CD8-positive, alpha-beta memory T cell (primary cell): ENCODE data around the gene CHRNB1. TPM values are rescaled to one million over a fixed set of nuclear protein-coding genes. Genes with fewer than 3 reads are reported as not detected.
"Not testable (repeated sequence)": the region's sequence is repeated elsewhere in the genome, so short reads cannot be mapped to it uniquely, and the experiment has no call there.

Experiments used
- CTCF ChIA-PET: fragments of 350-600 bp; sonication (Branson Sonifier 250); formaldehyde crosslinking; loops from one replicate; lab custom pipeline; 2021; ENCODE audit warnings: antibody characterized with exemption; lab: Charles Lee
- POLR2A ChIA-PET: fragments of 350-600 bp; sonication (Branson Sonifier 250); formaldehyde crosslinking; loops from one replicate; lab custom pipeline; 2021; ENCODE audit warnings: antibody characterized with exemption; lab: Charles Lee
- DNase-seq, 5 donors: peaks; one replicate each; pipeline versions ENCODE4 v3.0.0 to v3.0.0-alpha.2; 2020 to 2022; ENCODE audit warnings: mixed read lengths in 1 of 5
- H3K27ac ChIP-seq: one replicate; pipeline ENCODE4 v1.7.0; 2013; ENCODE audit warnings: low read depth, mild to moderate bottlenecking, low read length, moderate library complexity
- H3K27me3 ChIP-seq: 2 replicates; pipeline ENCODE4 v1.7.0; 2013; ENCODE audit warnings: low read length, mild to moderate bottlenecking; ENCODE audit not compliant: insufficient read depth, poor library complexity, severe bottlenecking
- H3K36me3 ChIP-seq: 2 replicates; pipeline ENCODE4 v1.7.0; 2013; ENCODE audit warnings: mild to moderate bottlenecking, low read length, moderate library complexity; ENCODE audit not compliant: insufficient read depth
- H3K4me1 ChIP-seq: 2 replicates; pipeline ENCODE4 v1.7.0; 2013; ENCODE audit warnings: mild to moderate bottlenecking, low read length, moderate library complexity; ENCODE audit not compliant: insufficient read depth
- H3K4me3 ChIP-seq: 2 replicates; pipeline ENCODE4 v1.7.0; 2013; ENCODE audit warnings: mild to moderate bottlenecking, low read length
- H3K9me3 ChIP-seq: 2 replicates; pipeline ENCODE4 v1.7.0; 2013; ENCODE audit warnings: mild to moderate bottlenecking, low read length
- H3K27ac Mint-ChIP-seq, 8 donors: one replicate each; pipeline ENCODE4 v1.8.0; 2020 to 2021; ENCODE audit warnings: mixed read lengths in 8 of 8, mild to moderate bottlenecking in 6 of 8, inconsistent platforms in 3 of 8, moderate library complexity in 3 of 8
- H3K27me3 Mint-ChIP-seq, 2 donors: one replicate each; pipeline ENCODE4 v1.8.0; 2020 to 2021; ENCODE audit warnings: mixed read lengths in 2 of 2, mild to moderate bottlenecking in 1 of 2, moderate library complexity in 1 of 2
- H3K36me3 Mint-ChIP-seq, 3 donors: one replicate each; pipeline ENCODE4 v1.8.0; 2020 to 2021; ENCODE audit warnings: mixed read lengths in 3 of 3, inconsistent platforms in 1 of 3, mild to moderate bottlenecking in 1 of 3
- H3K4me1 Mint-ChIP-seq, 3 donors: one replicate each; pipeline ENCODE4 v1.8.0; 2020 to 2021; ENCODE audit warnings: mixed read lengths in 3 of 3, inconsistent platforms in 1 of 3, mild to moderate bottlenecking in 1 of 3
- H3K4me3 Mint-ChIP-seq, 7 donors: one replicate each; pipeline ENCODE4 v1.8.0; 2020 to 2021; ENCODE audit warnings: mixed read lengths in 7 of 7, mild to moderate bottlenecking in 6 of 7, moderate library complexity in 4 of 7, inconsistent platforms in 2 of 7
- H3K9me3 Mint-ChIP-seq, 5 donors: one replicate each; pipeline ENCODE4 v1.8.0; 2020 to 2022; ENCODE audit warnings: mixed read lengths in 5 of 5, mild to moderate bottlenecking in 3 of 5, moderate library complexity in 2 of 5, inconsistent platforms in 1 of 5
- polyA plus RNA-seq: library from polyadenylated mRNA; unstranded; fragments of 300-500 nt; fragmentation: Illumina TruSeq; gene quantifications from one replicate; pipeline ENCODE4 v1.2.3, GENCODE V29; 2021
- total RNA-seq, 2 experiments: library from RNA; stranded (reverse); gene quantifications; one replicate each; pipeline ENCODE4 v1.2.3, GENCODE V29; 2021

Gene CHRNB1
- total and polyA plus RNA-seq, 3 experiments from 2014 or later = 6.0 to 24.7 (median 6.3) TPM

- POLR2A ChIA-PET = interaction anchor here (0.6 to 4.0 kb wide), 13 partner anchors 12 to 208 kb away, joined by 3 to 31 read pairs (median 4); partner anchors contain the start of genes CHRNB1, FGF11, MPDU1 and TMEM102
- no peaks in the 10 kb centered on the region for H3K9me3 ChIP-seq
- CTCF ChIA-PET = interaction anchor here (1.0 to 5.2 kb wide), 6 partner anchors 9 to 83 kb away, joined by 3 to 39 read pairs (median 4); partner anchors contain the start of gene SENP3
- no peaks in the 10 kb centered on the region for H3K9me3 Mint-ChIP-seq
- H3K36me3 ChIP-seq = no peaks in the 10 kb centered on the region
- peaks cover 0 to 27% (median 2%) of the 10 kb centered on the region in 3 donors for H3K36me3 Mint-ChIP-seq
- H3K4me3 Mint-ChIP-seq = peak overlapping the region; percentile 96 to 97 (median 96)
- peak overlapping the region; percentile 69 for H3K4me3 ChIP-seq
- H3K4me1 ChIP-seq = peaks cover 42% of the 10 kb centered on the region
- H3K27me3 ChIP-seq = no peaks in the 10 kb centered on the region
- peaks cover 0 to 2% of the 10 kb centered on the region in 2 donors for H3K27me3 Mint-ChIP-seq
- H3K4me1 Mint-ChIP-seq = peaks cover 54 to 83% (median 61%) of the 10 kb centered on the region in 3 donors
- peak overlapping the region; percentile 90 for H3K27ac ChIP-seq
- H3K27ac Mint-ChIP-seq = peak overlapping the region; percentile 93 to 99 (median 96)
- DNase-seq = peak; percentile 67 to 86 (median 73)
Measured at GRCh38 chr17:7478276-7479212, 33.7 kb downstream of the CHRNB1 start.

GRCh38 chr17:7479213-7480088, 34.6 kb downstream of the CHRNB1 start, which contains the start of gene ZBTB4:
ZBTB4 (minus strand) TSS chr17:7479631; CDS start chr17:7466801, 12,830 bp downstream.
- Histone ChIP-seq H3K27me3 (no peaks in the 10 kb centered on the region), H3K4me3 (peak within 1 kb of the TSS; percentile 90), H3K36me3 (no peaks in the 10 kb centered on the region), H3K27ac (peak within 1 kb of the TSS; percentile 90), H3K9me3 (no peaks in the 10 kb centered on the region), H3K4me1 (peaks cover 42% of the 10 kb centered on the region)
- Mint-ChIP-seq H3K4me1 (peaks cover 55 to 77% (median 64%) of the 10 kb centered on the region in 3 donors), H3K27ac (peak within 1 kb of the TSS; percentile 96 to 99 (median 98)), H3K4me3 (peak within 1 kb of the TSS; percentile 96 to 97 (median 96)), H3K36me3 (peaks cover 0 to 33% (median 2%) of the 10 kb centered on the region in 3 donors), H3K27me3 (peaks cover 0 to 7% of the 10 kb centered on the region in 2 donors), H3K9me3 (peaks cover 0 to 4% (median 0%) of the 10 kb centered on the region in 5 donors)
- ChIA-PET CTCF (interaction anchor here (0.8 to 5.2 kb wide), 9 partner anchors 10 to 122 kb away, joined by 3 to 39 read pairs (median 4); partner anchors contain the start of genes FGF11 and SENP3), POLR2A (interaction anchor here (0.5 to 4.0 kb wide), 17 partner anchors 12 to 240 kb away, joined by 3 to 31 read pairs (median 4); partner anchors contain the start of genes ACAP1, FGF11, GPS2 and MPDU1)
- DNase-seq = peak; percentile 63 to 81 (median 68)

DNA sequence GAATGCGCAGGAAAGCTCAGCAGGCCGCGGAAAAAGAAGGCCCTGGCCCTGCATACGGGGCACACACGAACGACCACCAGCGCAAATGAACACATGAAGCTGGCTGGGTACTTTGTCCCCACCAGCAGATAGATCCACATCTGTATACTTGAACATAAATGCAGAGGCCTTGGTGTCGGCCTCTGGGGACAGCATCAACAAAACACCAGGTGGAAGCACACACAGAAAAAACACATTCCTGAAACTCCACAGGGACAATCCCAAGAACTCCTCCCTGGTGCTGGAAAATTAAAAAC, 35.2 kb downstream of the CHRNB1 start:
- no peak for DNase-seq
- Mint-ChIP-seq H3K4me3 (peak overlapping the region; percentile 91 to 95 (median 93)), H3K27ac (peak overlapping the region; percentile 94 to 98 (median 97)), H3K27me3 (peaks cover 0 to 10% of the 10 kb centered on the region in 2 donors), H3K9me3 (peaks cover 0 to 4% (median 0%) of the 10 kb centered on the region in 5 donors), H3K36me3 (peaks cover 0 to 36% (median 2%) of the 10 kb centered on the region in 3 donors), H3K4me1 (peaks cover 58 to 79% (median 68%) of the 10 kb centered on the region in 3 donors)
- H3K9me3 ChIP-seq = no peaks in the 10 kb centered on the region
- H3K27ac ChIP-seq = peak overlapping the region; percentile 74
- no peaks in the 10 kb centered on the region for H3K36me3 ChIP-seq
- POLR2A ChIA-PET = interaction anchor here (0.5 to 4.0 kb wide), 14 partner anchors 17 to 240 kb away, joined by 3 to 31 read pairs (median 7); partner anchors contain the start of genes ACAP1, FGF11, GPS2 and MPDU1
- H3K4me3 ChIP-seq = peak overlapping the region; percentile 90
- CTCF ChIA-PET = interaction anchor here (1.6 to 5.2 kb wide), 4 partner anchors 36 to 122 kb away, joined by 3 to 39 read pairs (median 6); partner anchors contain the start of gene SENP3
- H3K4me1 ChIP-seq = peaks cover 42% of the 10 kb centered on the region
- H3K27me3 ChIP-seq = no peaks in the 10 kb centered on the region

GRCh38 chr17:7481275-7481674, 36.4 kb downstream of the CHRNB1 start, which contains the start of gene SLC35G6:
SLC35G6 (plus strand) TSS chr17:7481446; CDS start chr17:7481517, 71 bp downstream.
- Mint-ChIP-seq H3K27ac (peak within 1 kb of the TSS; percentile 93 to 100 (median 98)), H3K27me3 (peaks cover 0 to 12% of the 10 kb centered on the region in 2 donors), H3K36me3 (peaks cover 0 to 38% (median 3%) of the 10 kb centered on the region in 3 donors), H3K4me1 (peaks cover 60 to 77% (median 72%) of the 10 kb centered on the region in 3 donors), H3K4me3 (peak within 1 kb of the TSS; percentile 91 to 100 (median 94))
- H3K9me3 ChIP-seq, DNase-seq, H3K27me3 ChIP-seq, H3K36me3 ChIP-seq, H3K9me3 Mint-ChIP-seq, H3K27ac ChIP-seq: not testable (repeated sequence)
- Histone ChIP-seq H3K4me1 (peaks cover 45% of the 10 kb centered on the region), H3K4me3 (peak within 1 kb of the TSS; percentile 90)
- ChIA-PET POLR2A (interaction anchor here (0.6 to 4.0 kb wide), 3 partner anchors 27 to 136 kb away, joined by 3 to 31 read pairs (median 6); partner anchors contain the start of gene TMEM102), CTCF (interaction anchor here (0.9 to 1.7 kb wide), 3 partner anchors 45 to 206 kb away, joined by 3 to 6 read pairs (median 4); partner anchors contain the start of gene SENP3)

GRCh38 chr17:7481842-7482741, 37.2 kb downstream of the CHRNB1 start:
- H3K4me3 ChIP-seq, H3K9me3 ChIP-seq, H3K9me3 Mint-ChIP-seq, H3K27me3 ChIP-seq, DNase-seq, H3K36me3 ChIP-seq, H3K27ac ChIP-seq: not testable (repeated sequence)
- peaks cover 0 to 36% (median 3%) of the 10 kb centered on the region in 3 donors for H3K36me3 Mint-ChIP-seq
- H3K4me3 Mint-ChIP-seq = peak overlapping the region; percentile 32 to 100 (median 97)
- peaks cover 45% of the 10 kb centered on the region for H3K4me1 ChIP-seq
- POLR2A ChIA-PET = interaction anchor here (0.6 to 1.6 kb wide), 2 partner anchors 27 to 137 kb away, joined by 3 to 6 read pairs; no protein-coding TSS in a partner anchor
- H3K27me3 Mint-ChIP-seq = peaks cover 0 to 12% of the 10 kb centered on the region in 2 donors
- H3K27ac Mint-ChIP-seq = peak overlapping the region; percentile 56 to 100 (median 100)
- CTCF ChIA-PET = interaction anchor here (0.9 to 1.2 kb wide), 2 partner anchors 46 to 206 kb away, joined by 3 to 4 read pairs; no protein-coding TSS in a partner anchor
- H3K4me1 Mint-ChIP-seq = peaks cover 55 to 77% (median 72%) of the 10 kb centered on the region in 3 donors

DNA sequence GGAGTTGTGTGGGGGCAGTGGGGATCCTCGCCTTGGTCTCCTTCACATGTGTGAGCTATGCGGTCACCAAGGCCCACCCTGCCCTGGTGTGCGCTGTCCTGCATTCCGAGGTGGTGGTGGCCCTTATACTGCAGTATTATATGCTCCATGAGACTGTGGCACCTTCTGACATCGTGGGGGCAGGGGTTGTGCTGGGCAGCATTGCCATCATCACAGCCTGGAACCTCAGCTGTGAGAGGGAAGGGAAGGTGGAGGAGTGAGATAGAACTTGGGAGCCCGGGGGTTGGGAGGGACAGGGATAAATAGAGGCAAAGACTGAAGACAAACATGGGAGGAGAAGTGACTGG, 37.9 kb downstream of the CHRNB1 start:
- CTCF ChIA-PET, DNase-seq, H3K36me3 ChIP-seq, H3K9me3 Mint-ChIP-seq, H3K27me3 ChIP-seq, H3K9me3 ChIP-seq: not testable (repeated sequence)
- POLR2A ChIA-PET = interaction anchor here (0.6 to 4.6 kb wide), 2 partner anchors 15 to 46 kb away, joined by 3 to 48 read pairs; partner anchors contain the start of gene TMEM102
- Mint-ChIP-seq H3K4me3 (peak overlapping the region; percentile 96 to 100 (median 98)), H3K4me1 (peaks cover 56 to 77% (median 72%) of the 10 kb centered on the region in 3 donors), H3K36me3 (peaks cover 0 to 42% (median 4%) of the 10 kb centered on the region in 3 donors), H3K27ac (peak overlapping the region; percentile 99 to 100 (median 100)), H3K27me3 (peaks cover 0 to 12% of the 10 kb centered on the region in 2 donors)
- Histone ChIP-seq H3K27ac (peak overlapping the region; percentile 98), H3K4me3 (peak overlapping the region; percentile 91), H3K4me1 (peaks cover 45% of the 10 kb centered on the region)
